ENCODE measurements around the gene ARMC2. TPM values are rescaled to one million over a fixed set of nuclear protein-coding genes. Genes with fewer than 3 reads are reported as not detected.
A peak's percentile ranks its signal among the peaks of the same experiment; 100 is the strongest.

Gene ARMC2
- total RNA-seq, 1 donor from 2014 or later = 6.9 TPM

DNA sequence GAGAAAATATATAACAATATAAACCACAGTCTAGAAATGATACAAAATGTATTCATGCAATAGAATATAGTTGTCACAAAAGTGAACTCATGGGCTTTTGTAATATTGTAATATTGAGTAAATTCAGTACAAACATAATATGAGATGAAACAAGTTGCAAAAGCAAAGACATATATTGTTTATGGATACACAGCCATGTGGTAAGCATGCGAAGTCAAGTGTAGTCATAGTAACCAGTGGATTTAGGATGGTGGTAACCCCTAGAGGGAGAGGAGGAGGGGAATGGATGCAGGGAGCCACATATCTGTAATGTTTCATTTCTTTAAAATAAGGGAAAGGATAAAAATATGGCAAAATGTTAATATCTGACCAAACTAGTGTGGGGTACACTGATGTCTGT is 47.3 kb downstream of the ARMC2 start:
- H3K27me3 Mint-ChIP-seq (ENCODE audit: unreplicated experiment) = no peaks in the 10 kb centered on the region
- no peak overlapping the region for H3K27ac Mint-ChIP-seq (ENCODE audit: unreplicated experiment)
- H3K4me1 Mint-ChIP-seq (ENCODE audit: low read depth, unreplicated experiment) = peaks cover 8% of the 10 kb centered on the region
- H3K4me3 Mint-ChIP-seq (ENCODE audit: unreplicated experiment) = no peak overlapping the region
- no peak for TF ChIP-seq CTCF (IDR thresholded peaks at IDR 0.05; ENCODE audit: partially characterized antibody, unreplicated experiment)
- H3K36me3 Mint-ChIP-seq (ENCODE audit: unreplicated experiment) = no peaks in the 10 kb centered on the region
- DNase-seq = no peak
- no peaks in the 10 kb centered on the region for H3K9me3 Mint-ChIP-seq (ENCODE audit: unreplicated experiment)

- Mint-ChIP-seq H3K27ac (ENCODE audit: unreplicated experiment) (no peak overlapping the region), H3K9me3 (ENCODE audit: unreplicated experiment) (no peaks in the 10 kb centered on the region), H3K4me3 (ENCODE audit: unreplicated experiment) (no peak overlapping the region), H3K27me3 (ENCODE audit: unreplicated experiment) (no peaks in the 10 kb centered on the region), H3K4me1 (ENCODE audit: low read depth, unreplicated experiment) (peaks cover 8% of the 10 kb centered on the region), H3K36me3 (ENCODE audit: unreplicated experiment) (no peaks in the 10 kb centered on the region)
- no peak for TF ChIP-seq CTCF (IDR thresholded peaks at IDR 0.05; ENCODE audit: partially characterized antibody, unreplicated experiment)
- no peak for DNase-seq
Measured at GRCh38 chr6:108896111-108896661, 48.0 kb downstream of the ARMC2 start.

- Mint-ChIP-seq H3K27me3 (ENCODE audit: unreplicated experiment) (no peaks in the 10 kb centered on the region), H3K4me3 (ENCODE audit: unreplicated experiment) (no peak overlapping the region), H3K4me1 (ENCODE audit: low read depth, unreplicated experiment) (peaks cover 8% of the 10 kb centered on the region), H3K36me3 (ENCODE audit: unreplicated experiment) (no peaks in the 10 kb centered on the region), H3K9me3 (ENCODE audit: unreplicated experiment) (no peaks in the 10 kb centered on the region), H3K27ac (ENCODE audit: unreplicated experiment) (peak overlapping the region; percentile 41)
- no peak for TF ChIP-seq CTCF (IDR thresholded peaks at IDR 0.05; ENCODE audit: partially characterized antibody, unreplicated experiment)
- DNase-seq = no peak
Measured at GRCh38 chr6:108897371-108897770, 49.1 kb downstream of the ARMC2 start.

DNA sequence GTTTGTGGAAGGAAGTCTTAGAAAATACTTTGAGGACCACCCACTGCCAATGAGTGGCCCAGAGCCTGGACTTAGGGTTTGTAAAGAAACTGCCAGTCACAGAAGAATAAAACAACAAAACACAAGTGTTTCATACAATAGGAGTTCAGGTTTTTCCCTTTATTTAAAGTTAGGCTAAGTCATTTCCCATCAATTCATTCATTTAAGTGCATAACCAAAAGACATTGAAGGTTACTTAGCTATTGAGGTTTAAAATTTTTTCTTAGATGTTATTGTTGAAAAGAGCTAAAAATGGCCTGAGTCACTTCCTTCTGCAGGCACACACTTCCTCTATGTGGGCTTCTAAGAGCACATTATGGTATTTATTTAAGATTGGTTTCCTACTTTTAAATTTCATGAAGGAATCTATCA is 54.2 kb downstream of the ARMC2 start:
- no peak for DNase-seq
- no peak for TF ChIP-seq CTCF (IDR thresholded peaks at IDR 0.05; ENCODE audit: partially characterized antibody, unreplicated experiment)
- H3K4me3 Mint-ChIP-seq (ENCODE audit: unreplicated experiment) = no peak overlapping the region
- peaks cover 2% of the 10 kb centered on the region for H3K4me1 Mint-ChIP-seq (ENCODE audit: low read depth, unreplicated experiment)
- no peaks in the 10 kb centered on the region for H3K27me3 Mint-ChIP-seq (ENCODE audit: unreplicated experiment)
- no peaks in the 10 kb centered on the region for H3K36me3 Mint-ChIP-seq (ENCODE audit: unreplicated experiment)
- H3K27ac Mint-ChIP-seq (ENCODE audit: unreplicated experiment) = no peak overlapping the region
- H3K9me3 Mint-ChIP-seq (ENCODE audit: unreplicated experiment) = no peaks in the 10 kb centered on the region

DNA sequence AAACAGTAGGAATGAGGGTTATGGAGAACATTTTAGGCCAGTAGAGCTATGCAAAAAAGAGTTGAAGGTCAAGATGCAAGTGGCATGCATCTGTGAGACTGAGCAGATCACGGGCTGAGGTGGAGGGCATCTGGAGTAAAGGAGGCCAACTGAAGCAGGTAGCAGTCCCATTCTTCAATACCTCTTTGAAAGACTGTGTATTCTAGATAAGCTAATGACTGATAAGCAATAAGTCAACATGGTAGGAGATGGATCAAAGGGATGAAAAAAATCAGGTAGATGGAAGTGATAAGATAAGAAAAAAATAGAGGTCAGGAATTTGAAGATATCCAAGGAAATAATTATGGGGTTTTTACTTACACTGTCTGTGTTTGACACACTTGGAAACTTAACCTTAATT is 55.6 kb downstream of the ARMC2 start:
- Mint-ChIP-seq H3K27ac (ENCODE audit: unreplicated experiment) (no peak overlapping the region), H3K27me3 (ENCODE audit: unreplicated experiment) (no peaks in the 10 kb centered on the region), H3K4me3 (ENCODE audit: unreplicated experiment) (no peak overlapping the region), H3K9me3 (ENCODE audit: unreplicated experiment) (no peaks in the 10 kb centered on the region), H3K4me1 (ENCODE audit: low read depth, unreplicated experiment) (no peaks in the 10 kb centered on the region), H3K36me3 (ENCODE audit: unreplicated experiment) (no peaks in the 10 kb centered on the region)
- no peak for TF ChIP-seq CTCF (IDR thresholded peaks at IDR 0.05; ENCODE audit: partially characterized antibody, unreplicated experiment)
- DNase-seq = no peak

Data from glutamatergic neuron (in vitro differentiated cells).